HG03460 (cell line): ENCODE results near the gene DAB1.

Experiments used
- ATAC-seq: cut with Tn5 transposase; IDR thresholded peaks from one replicate; pipeline ENCODE4 v1.9.1; 2021; ENCODE audit not compliant: unreplicated experiment

Gene DAB1

GRCh38 chr1:57423656-57424211 lies at the start of gene DAB1:
Gene DAB1, minus strand, starts transcription at chr1:57424060. Its CDS starts 133,030 bp downstream, at chr1:57291030.
- no peak for ATAC-seq

- ATAC-seq, result no peak
These were observed 49.6 kb upstream of the DAB1 start for GRCh38 chr1:57473448-57473847.

- no peak for ATAC-seq
These were observed 48.1 kb upstream of the DAB1 start for GRCh38 chr1:57471995-57472394.

- ATAC-seq, result no peak
These were observed 46.2 kb upstream of the DAB1 start for GRCh38 chr1:57470036-57470435.

GRCh38 chr1:57468641-57469523 lies 45.0 kb upstream of the DAB1 start:
- no peak for ATAC-seq

- ATAC-seq, result no peak
These were observed 44.0 kb upstream of the DAB1 start for GRCh38 chr1:57467830-57468229.

- no peak for ATAC-seq
These were observed 40.9 kb upstream of the DAB1 start for GRCh38 chr1:57464756-57465155.

- ATAC-seq, result no peak
These were observed 39.5 kb upstream of the DAB1 start for GRCh38 chr1:57463343-57463742.

- ATAC-seq, result no peak
These were observed 37.5 kb upstream of the DAB1 start for GRCh38 chr1:57461405-57461804.

GRCh38 chr1:57451516-57451915 lies 27.7 kb upstream of the DAB1 start:
- no peak for ATAC-seq

GRCh38 chr1:57450981-57451380 lies 27.1 kb upstream of the DAB1 start:
- no peak for ATAC-seq

GRCh38 chr1:57447551-57447950 lies 23.7 kb upstream of the DAB1 start:
- ATAC-seq, result no peak

GRCh38 chr1:57443004-57443403 lies 19.1 kb upstream of the DAB1 start:
- ATAC-seq, result no peak

- ATAC-seq, result no peak
These were observed 16.2 kb upstream of the DAB1 start for GRCh38 chr1:57440096-57440495.

- ATAC-seq, result no peak
These were observed 7.5 kb upstream of the DAB1 start for GRCh38 chr1:57431400-57431799.

GRCh38 chr1:57424231-57425027 lies 569 bp upstream of the DAB1 start:
- no peak for ATAC-seq

GRCh38 chr1:57423135-57423655 lies 665 bp downstream of the DAB1 start:
- ATAC-seq, result no peak

- no peak for ATAC-seq
These were observed 1.4 kb downstream of the DAB1 start for GRCh38 chr1:57422271-57423134.

- ATAC-seq, result no peak
These were observed 2.1 kb downstream of the DAB1 start for GRCh38 chr1:57421806-57422205.

- no peak for ATAC-seq
These were observed 2.7 kb downstream of the DAB1 start for GRCh38 chr1:57420981-57421785.
